Dermis microvascular lymphatic vessel endothelial cell (primary cell): ENCODE results near the gene VRK1. TPM values are rescaled to one million over a fixed set of nuclear protein-coding genes. Genes with fewer than 3 reads are reported as not detected.
A peak's percentile ranks its signal among the peaks of the same experiment; 100 is the strongest.

ENCODE experiments used
- DNase-seq, 2 donors: peaks; one replicate each; pipeline versions ENCODE4 v3.0.0 to v3.0.0-alpha.2; 2010; ENCODE audit warnings: low read depth in 2 of 2
- total RNA-seq: library from RNA; depleted of rRNA; stranded (reverse); fragments of >200 nt; gene quantifications from 2 replicates; pipeline ENCODE4 v1.2.1, GENCODE V29; 2014

VRK1 gene
- total RNA-seq, 1 donor from 2014 or later = 35.8 TPM

GRCh38 chr14:96790706-96791105 is 6.5 kb upstream of the VRK1 start:
- no peak for DNase-seq

- DNase-seq = no peak
Measured at GRCh38 chr14:96792003-96792402, 5.2 kb upstream of the VRK1 start.

GRCh38 chr14:96792591-96792990 is 4.6 kb upstream of the VRK1 start:
- DNase-seq = no peak

- no peak for DNase-seq
Measured at GRCh38 chr14:96793547-96793946, 3.6 kb upstream of the VRK1 start.

GRCh38 chr14:96795109-96795828 is 1.9 kb upstream of the VRK1 start:
- DNase-seq = no peak

- DNase-seq = peak in 1 of 2 donors; percentile 45
Measured at GRCh38 chr14:96797582-96798349, 584 bp downstream of the VRK1 start.

GRCh38 chr14:96798956-96799355 is 1.8 kb downstream of the VRK1 start:
- DNase-seq = no peak

GRCh38 chr14:96799489-96800054 is 2.4 kb downstream of the VRK1 start:
- no peak for DNase-seq

- no peak for DNase-seq
Measured at GRCh38 chr14:96801931-96802330, 4.7 kb downstream of the VRK1 start.

- no peak for DNase-seq
Measured at GRCh38 chr14:96802963-96803362, 5.8 kb downstream of the VRK1 start.

GRCh38 chr14:96803958-96804357 is 6.8 kb downstream of the VRK1 start:
- no peak for DNase-seq

- DNase-seq = no peak
Measured at GRCh38 chr14:96804895-96805294, 7.7 kb downstream of the VRK1 start.

GRCh38 chr14:96805956-96806355 is 8.8 kb downstream of the VRK1 start:
- no peak for DNase-seq

- no peak for DNase-seq
Measured at GRCh38 chr14:96806836-96807235, 9.7 kb downstream of the VRK1 start.

- DNase-seq = no peak
Measured at GRCh38 chr14:96808619-96809406, 11.6 kb downstream of the VRK1 start.

GRCh38 chr14:96811265-96811664 is 14.1 kb downstream of the VRK1 start:
- no peak for DNase-seq

GRCh38 chr14:96811985-96812667 is 14.9 kb downstream of the VRK1 start:
- DNase-seq = no peak

- no peak for DNase-seq
Measured at GRCh38 chr14:96816281-96816680, 19.1 kb downstream of the VRK1 start.

GRCh38 chr14:96817750-96818666 is 20.8 kb downstream of the VRK1 start:
- no peak for DNase-seq

- no peak for DNase-seq
Measured at GRCh38 chr14:96821501-96821900, 24.3 kb downstream of the VRK1 start.
